Stimulated activated CD4-positive, alpha-beta T cell treated with anti-CD3 and anti-CD28 coated beads, TNF-alpha, amount 100 ng/mL, for 1 hour (primary cell): ENCODE measurements around the gene PLXNB2.

Experiments
- DNase-seq, 3 donors: peaks; one replicate each; pipeline ENCODE4 v3.0.0-alpha.2; 2020; ENCODE audit warnings: low read depth in 3 of 3, low spot score in 1 of 3

The PLXNB2 gene

DNA sequence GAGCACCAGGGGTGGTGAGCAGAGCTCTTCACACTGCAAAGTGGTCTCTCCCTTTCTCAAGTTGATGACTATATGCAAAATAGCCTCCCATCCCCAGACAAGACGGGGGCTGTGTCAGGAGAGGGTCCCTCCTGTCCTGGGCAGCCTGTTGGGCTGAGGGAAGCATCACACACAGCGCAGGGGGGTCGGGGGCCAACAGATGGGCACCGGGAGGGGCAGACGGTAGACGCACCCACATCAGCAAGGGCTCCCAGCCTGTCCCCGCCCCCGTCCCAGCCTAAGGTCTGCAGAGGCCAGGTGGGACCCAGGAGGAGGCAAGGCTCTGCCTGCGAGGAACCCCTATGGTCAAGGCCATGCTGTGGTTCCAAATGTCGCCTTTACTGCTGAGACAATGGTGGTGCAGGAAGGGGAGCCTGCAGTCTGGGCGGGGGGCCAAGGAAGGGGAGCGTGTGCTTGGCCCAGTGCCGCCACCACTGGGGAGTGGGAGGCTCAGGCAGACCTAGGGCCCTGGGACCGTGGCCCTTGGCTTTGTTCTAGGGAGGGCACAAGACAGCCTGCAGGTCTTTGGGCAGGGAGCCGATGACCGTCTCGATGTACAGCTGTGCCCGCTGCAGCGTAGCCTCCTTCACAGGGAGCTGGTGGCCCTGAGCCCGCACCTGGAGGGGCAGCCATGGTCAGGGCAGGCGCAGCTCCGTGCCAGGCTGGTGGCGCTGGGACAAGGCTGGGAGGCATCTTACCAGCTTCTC, 4.3 kb upstream of the PLXNB2 start:
- no peak for DNase-seq

DNA sequence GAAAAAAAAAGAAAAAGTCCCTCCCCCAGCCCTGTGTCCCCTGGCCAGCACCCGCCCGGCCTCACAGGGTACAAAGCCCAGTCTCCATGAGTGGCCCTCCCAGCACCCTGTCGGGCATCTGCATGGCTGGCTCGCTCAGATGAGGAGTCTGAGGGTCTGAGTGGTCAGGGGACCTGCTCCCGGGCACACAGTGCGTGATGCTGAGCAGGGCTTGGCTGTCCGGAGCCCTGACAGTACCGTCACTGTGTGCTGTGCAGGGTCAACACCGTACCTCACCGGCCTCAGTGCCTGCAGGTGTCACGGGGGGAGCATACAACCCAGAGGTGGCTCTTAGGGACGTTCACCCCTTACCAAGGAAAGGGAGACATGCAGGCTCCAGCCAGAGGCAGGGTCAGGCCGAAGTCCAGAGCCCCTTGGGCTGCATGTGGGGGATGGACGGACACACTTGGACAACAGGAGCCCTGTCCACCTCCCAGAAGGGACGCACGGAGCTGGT, 3.6 kb upstream of the PLXNB2 start:
- DNase-seq, result no peak

DNA sequence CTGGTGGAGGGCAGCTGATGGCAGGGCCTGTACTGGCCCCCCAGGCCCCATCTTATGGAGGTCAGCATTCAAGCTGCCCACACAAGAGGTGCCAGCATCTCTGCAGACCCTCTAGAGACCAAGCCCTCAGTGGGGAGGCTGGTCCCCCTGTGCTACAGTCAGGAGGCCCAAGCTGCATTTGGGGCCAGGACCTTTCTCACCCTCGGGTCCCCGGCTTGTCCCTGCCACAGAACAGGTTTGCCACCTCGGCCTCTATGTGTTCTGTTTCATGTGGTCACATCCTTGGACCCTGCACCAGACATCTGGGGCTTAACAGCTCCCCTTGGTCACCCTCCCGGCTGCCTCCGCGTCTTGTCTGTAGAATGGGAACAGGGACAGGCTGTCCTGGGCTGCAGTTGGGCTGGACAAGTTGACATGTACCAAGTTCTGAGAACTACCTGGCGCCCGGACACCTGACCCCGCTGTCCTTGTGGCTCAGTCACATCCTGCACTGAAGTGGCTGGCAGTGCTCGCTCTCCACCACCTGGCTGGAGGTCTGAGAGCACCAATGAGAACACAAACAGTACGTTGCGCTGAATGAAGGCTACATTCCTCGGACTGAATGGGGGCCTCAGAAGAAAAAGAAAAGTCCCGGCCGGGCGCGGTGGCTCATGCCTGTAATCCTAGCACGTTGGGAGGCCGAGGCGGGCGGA, 2.7 kb upstream of the PLXNB2 start:
- no peak for DNase-seq

GRCh38 chr22:50309601-50309991, 2.1 kb upstream of the PLXNB2 start:
- DNase-seq, result no peak

- DNase-seq, result no peak
Measured at GRCh38 chr22:50308986-50309600, 1.6 kb upstream of the PLXNB2 start.

GRCh38 chr22:50308597-50308935, 1.1 kb upstream of the PLXNB2 start:
- DNase-seq, result no peak

- DNase-seq, result no peak
Measured at GRCh38 chr22:50307890-50308596, 597 bp upstream of the PLXNB2 start.

GRCh38 chr22:50305923-50306566, 1.4 kb downstream of the PLXNB2 start:
- no peak for DNase-seq

DNA sequence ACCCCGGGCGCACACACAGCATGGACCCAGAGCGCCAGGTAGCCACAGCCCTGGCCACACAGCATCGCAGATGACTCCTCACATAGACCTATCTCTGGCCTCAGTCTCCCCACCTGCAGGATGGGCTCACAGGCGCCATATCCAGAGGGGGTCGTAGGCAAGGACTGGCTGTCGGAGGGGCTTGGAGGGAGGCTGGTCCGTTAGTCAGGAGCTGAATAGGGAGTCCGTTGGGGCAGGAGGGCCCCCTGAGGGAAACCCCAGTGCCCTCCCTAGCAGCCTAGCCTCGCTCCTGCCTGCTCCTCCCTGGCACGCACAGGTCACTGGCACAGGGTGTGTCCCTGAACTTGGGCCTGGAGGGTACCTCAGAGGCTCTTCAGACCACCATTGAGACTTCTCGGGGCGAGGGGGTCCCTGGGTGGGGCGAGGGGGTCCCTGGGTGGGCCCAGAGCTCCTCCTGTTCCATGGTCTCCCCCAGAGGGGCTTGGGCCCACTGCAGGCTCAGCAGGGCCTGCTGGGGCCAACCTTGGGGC, 2.0 kb downstream of the PLXNB2 start:
- no peak for DNase-seq

GRCh38 chr22:50304528-50305392, 2.7 kb downstream of the PLXNB2 start:
- no peak for DNase-seq

DNA sequence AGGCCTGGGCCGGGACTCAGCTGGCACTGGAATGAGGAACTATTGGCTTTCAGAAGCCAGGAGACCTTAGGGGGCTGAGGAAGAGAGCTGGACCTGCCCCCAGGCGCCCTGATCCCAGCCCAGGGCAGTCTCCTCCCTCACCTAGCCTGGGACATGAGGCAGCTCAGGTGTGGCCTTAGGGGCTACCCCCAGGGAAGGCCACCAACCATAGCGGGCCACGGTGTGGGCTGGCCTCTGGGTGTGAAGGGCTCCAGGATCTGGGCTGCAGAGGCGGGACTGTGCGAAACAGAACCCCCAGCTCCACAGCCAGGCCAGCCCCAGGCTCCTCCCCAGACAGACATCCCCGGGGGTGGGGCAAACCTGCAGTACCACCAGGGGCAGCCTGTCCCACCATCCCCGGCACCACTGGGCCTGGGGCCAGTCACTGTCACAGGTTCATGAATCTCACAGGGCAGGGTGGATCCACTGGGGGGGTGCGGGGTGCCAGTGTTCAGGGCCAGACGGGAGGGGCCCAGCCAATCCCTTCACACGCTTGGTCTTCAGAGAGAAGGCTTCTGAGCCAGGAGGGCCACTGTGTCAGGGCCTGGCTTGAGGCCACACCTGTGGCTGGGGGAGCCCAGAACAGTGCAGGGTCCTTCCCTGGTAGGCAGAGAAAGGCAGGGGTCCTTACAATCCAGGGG, 3.5 kb downstream of the PLXNB2 start:
- DNase-seq, result no peak

DNA sequence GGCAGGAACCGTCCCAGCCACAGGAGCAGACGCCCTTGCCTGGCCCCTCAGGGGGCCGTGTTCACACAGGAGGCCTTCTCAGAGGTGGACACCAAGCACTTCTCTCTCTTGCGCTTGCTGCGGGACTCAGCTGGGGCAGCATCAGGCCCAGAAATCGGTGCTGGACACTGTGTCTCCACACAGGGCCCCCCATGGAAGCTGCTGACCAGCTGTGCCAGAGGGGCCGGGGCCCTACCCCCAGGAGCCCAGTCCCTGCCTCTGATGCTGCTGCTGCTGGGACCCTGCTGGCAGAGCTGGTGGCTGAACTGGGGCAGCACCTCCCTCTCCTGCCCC, 4.0 kb downstream of the PLXNB2 start:
- no peak for DNase-seq

DNA sequence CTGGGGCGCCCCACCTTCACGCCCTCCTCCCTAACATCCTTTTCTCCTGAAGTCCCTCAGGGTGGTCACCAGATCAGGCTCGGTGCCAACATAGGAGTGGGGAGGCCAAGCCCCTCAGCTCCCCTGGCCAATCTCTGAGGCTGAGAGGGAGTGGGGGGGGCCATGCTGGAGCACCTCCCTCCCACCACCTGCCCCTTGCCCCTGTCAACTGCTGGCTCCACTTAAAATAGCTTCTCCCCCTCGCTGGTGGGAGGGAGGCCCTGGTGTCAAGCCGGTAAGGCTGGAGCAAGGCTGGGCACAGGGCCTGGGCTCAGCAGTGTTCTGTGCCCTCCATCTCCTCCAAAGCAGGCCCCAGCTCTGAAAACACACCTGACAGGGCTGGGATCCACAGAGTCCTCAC, 4.9 kb downstream of the PLXNB2 start:
- no peak for DNase-seq

GRCh38 chr22:50302041-50302541, 5.4 kb downstream of the PLXNB2 start:
- no peak for DNase-seq

- DNase-seq, result no peak
Measured at GRCh38 chr22:50301581-50301991, 5.9 kb downstream of the PLXNB2 start.

DNA sequence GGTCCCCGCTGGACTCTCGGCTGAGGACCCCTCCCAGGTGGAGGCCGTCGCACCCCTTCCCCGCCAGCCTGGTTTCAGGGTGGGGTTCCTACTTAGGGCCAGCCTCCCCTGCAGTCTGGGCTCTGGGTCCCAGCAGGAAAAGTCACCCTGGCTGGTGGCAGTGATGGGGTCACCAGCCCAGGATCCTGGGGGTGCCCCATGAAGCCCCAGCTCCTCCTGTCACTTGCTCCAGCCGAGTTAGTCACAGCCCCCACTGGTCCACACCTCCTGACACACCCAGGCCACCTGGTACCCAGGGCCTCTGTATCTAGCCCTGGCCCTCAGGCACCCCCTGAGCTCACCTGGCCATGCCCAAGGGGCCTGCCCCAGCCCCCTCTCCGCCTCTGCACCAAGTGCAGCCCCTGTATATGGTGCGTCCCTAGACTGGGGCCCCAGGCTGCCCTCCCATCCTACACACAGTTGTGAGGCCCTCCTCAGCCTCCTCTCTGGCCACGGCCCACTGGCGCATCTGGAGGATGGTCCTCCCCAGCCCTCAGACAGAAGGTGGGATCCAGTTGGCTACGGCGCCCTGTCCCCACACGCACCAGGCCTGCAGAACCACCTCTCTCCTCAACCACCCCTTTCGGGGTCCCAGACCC, 6.7 kb downstream of the PLXNB2 start:
- no peak for DNase-seq

DNA sequence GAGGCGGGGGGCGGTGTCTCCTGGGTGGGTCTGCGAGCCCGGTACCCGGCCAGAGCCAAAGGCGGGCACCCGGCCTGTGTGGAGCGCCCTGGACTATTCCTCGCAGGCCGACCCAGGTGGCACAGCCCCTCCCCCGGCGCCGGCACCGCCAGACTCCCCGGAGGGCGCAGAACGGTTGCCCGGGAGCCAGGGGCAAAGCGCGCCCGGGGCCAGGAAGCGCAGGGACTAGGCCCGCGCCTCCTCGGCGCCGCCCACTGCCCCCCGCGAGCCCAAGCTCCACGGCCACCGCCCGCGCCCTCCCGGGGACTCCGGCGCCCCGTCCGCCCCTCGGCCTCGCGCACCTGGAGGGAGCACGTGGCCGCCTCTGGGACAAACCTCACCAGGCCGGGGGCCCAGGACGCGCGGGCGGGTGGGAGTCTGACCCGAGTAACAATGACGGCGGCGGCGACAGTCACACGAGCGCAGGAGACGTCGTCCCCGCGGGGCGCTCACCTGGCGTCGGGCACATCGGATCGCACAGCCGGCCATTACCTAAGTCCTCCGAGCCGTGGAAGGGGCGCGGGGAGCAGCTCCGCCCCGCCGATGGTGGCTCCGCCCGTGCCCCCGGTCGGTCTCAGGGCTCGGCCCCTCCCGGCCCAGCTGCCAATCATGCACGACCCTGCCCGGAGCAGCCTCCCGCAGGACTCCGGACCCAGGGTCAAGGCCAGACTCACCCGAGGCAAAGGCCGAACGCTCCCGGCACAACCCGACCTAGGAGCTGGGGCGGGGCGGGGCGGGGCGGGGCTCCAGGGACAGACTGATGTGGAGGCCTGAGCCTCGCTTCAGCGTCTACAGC, 7.4 kb downstream of the PLXNB2 start:
- DNase-seq, result no peak
